GM19324 (cell line): ENCODE results near the gene RIMBP3C.
"Not testable (repeated sequence)": the region's sequence is repeated elsewhere in the genome, so short reads cannot be mapped to it uniquely, and the experiment has no call there.

Experiments used
- ATAC-seq: cut with Tn5 transposase; IDR thresholded peaks from one replicate; pipeline ENCODE4 v1.9.1; 2021; ENCODE audit warnings: mild to moderate bottlenecking, moderate library complexity; ENCODE audit not compliant: unreplicated experiment, low FRiP score

The RIMBP3C gene, protein sequence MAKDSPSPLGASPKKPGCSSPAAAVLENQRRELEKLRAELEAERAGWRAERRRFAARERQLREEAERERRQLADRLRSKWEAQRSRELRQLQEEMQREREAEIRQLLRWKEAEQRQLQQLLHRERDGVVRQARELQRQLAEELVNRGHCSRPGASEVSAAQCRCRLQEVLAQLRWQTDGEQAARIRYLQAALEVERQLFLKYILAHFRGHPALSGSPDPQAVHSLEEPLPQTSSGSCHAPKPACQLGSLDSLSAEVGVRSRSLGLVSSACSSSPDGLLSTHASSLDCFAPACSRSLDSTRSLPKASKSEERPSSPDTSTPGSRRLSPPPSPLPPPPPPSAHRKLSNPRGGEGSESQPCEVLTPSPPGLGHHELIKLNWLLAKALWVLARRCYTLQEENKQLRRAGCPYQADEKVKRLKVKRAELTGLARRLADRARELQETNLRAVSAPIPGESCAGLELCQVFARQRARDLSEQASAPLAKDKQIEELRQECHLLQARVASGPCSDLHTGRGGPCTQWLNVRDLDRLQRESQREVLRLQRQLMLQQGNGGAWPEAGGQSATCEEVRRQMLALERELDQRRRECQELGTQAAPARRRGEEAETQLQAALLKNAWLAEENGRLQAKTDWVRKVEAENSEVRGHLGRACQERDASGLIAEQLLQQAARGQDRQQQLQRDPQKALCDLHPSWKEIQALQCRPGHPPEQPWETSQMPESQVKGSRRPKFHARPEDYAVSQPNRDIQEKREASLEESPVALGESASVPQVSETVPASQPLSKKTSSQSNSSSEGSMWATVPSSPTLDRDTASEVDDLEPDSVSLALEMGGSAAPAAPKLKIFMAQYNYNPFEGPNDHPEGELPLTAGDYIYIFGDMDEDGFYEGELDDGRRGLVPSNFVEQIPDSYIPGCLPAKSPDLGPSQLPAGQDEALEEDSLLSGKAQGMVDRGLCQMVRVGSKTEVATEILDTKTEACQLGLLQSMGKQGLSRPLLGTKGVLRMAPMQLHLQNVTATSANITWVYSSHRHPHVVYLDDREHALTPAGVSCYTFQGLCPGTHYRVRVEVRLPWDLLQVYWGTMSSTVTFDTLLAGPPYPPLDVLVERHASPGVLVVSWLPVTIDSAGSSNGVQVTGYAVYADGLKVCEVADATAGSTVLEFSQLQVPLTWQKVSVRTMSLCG (N-terminal part only)

DNA sequence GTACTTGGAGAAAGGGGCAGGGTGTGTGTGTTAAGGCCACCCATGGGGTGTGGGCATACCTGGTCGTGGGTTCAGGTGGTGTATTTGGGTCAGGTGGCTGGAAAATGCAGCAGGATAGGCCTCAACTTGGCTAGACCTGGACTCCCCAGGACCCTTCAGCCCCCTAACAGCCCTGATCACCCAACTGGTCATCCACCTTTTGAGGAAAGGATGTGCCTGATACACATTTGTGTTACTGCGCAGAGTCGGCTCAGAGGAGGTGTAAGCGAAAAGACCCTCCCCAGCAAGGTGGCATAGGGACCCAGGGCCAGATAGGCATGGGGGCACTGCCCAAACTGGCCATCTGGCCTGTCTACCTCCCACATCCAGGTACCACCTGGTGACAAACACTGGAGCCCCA lies at the start of gene RIMBP3C:
TSS of gene RIMBP3C (minus strand) at position 101 of the 400 bp plus-strand sequence. CDS start 485 bp downstream, outside the sequence.
- ATAC-seq, result not testable (repeated sequence)

DNA sequence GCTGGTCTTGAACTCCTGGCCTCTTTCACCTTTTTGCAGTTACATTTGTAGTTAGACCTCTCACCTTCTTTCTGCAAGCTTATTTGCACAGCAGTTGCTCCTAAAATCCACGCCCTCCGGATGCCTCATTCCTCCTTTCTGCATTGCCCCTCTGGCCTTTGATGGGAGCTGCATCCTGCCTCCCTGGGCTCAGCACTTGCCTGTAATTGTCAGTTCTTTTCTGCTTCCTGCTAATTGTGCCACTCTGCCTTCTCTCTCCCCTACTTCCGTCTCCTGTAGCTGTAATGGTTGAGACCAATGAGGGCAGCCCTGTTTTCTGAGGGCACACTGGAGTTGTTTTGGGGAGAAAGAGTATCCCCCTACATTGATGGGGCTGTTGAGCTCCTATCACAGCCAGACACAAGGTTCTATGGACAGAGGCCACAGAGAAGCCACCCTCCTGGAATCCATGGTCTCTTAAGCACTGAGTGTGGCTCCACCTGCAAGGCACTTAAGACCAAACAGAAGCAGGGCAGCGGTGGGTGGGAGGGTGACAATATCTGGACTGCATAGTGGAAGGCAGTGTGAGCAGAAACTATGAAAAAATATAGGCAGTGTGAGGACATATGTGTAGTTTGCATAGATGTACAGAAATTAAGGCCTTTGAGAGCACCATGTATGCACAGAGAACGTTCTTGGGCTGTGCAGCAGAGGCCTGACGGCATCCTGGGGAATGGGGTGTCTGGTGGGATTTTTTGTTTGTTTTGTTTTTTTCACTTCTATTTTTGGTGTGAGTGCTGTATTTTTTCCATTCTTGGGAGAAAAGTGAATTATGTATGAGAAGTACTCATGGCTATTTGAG lies 48.0 kb upstream of the RIMBP3C start:
- ATAC-seq, result no peak

DNA sequence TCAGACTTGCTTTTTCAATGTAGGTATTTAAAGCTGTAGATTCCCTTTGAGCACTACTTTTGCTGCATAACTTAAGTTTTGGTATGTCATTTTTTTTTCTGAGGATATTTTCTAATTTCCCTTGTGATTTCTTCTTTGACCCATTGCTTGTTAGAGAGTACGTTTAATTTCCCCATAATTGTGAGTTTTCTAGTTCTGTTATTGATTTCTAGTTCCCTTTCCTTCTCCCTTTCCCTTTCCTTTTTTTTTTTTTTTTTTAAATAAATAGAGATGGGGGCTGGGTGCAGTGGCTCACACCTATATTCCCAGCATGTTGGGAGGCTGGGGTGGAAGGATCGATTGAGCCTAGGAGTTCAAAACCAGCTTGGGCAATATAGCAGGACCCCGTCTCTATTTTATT lies 47.0 kb upstream of the RIMBP3C start:
- no peak for ATAC-seq

DNA sequence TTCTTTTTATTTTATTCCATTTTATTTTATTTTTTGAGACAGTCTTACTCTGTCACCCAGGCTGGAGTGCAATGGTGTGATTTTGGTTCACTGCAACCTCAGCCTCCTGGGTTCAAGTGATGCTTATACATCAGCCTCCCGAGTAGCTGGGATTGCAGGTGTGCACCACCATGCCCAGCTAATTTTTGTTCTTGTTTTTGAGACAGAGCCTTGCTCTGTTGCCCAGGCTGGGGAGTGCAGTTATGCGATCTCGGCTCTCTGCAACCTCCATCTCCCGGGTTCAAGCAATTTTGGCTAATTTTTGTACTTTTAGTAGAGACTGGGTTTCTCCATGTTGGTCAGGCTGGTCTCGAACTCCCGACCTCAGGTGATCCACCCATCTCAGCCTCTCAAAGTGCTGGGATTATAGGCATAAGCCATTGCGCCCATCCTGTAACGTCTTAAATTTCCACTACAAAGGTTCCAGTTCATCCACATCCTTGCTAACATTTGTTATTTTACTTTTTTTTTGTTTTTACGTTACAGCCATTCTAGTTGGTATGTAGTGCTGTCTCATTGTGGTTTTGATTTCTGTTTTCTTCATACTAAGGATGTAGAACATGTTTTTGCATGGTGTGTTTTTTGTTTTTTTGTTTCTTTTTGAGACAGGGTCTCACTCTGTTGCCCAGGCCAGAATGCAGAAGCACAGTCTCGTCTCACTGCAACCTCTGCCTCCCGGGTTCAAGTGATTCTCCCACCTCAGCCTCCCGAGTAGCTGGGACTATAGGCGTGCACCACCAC lies 45.3 kb upstream of the RIMBP3C start:
- ATAC-seq, result not testable (repeated sequence)

DNA sequence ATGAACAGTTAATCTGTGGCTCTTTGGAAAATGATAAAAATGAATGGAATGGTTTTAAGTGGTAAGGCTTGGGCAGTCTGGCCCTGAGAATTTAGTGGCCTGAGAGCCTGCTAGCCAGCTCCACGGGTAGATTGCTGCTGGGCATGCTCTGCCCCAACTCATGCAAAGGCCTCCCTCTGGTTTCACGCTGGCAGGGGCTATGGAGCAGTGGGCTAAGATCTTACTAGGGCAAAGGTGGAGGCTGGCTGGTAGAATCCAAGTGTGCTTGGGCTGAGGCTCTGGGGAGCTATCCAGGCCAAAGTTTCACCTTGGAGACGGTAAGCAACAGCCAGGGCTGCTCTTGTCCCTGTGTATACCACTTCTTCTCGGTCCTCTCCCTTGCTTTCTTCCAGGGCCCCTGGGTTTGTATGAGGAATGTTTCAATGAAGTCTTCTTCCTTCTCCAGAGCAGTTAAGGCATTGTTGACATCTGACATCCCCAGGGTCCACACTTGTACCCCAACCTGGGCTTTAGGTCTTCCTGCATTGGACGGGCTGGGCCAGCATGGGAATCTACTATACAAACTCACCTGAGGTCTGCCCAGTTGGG lies 43.7 kb upstream of the RIMBP3C start:
- no peak for ATAC-seq

DNA sequence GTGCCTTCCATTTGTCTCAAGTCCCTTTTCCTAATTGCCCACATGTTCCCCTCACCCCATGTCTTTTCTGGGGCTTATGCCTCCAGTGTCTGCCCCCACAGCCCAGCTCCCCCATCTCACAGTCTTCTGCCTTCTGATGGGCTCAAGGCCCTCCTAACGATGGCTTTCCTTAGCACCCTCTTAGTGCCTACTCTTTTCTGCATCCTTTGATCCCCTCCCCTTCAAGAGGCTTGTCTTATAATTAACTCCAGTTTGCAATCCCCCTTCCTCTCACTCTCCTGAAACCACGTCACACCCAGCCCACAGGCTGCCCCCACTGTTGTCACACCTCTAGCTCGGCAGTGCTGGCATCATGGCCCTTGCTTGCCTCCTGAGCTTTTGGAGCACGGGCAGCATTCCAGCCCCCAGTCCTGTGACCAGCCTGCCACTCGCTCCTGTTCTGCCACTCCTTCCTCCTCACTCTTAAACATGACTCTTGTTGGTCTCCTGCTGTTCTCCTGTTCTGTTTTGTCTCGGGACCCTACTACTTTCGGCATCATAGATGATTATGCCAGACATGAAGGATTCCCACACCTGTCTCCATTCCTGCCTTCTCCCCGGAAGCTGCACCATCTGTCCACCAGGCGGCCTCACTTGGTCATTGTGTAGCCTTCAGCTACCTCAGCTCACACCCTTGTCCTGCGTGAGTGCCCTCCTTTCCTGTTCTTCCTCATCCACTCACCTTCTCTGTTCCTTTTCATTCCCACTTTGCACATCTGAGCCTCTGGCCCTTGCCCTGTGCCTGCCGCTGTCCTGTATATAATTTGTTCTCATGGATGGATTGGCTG lies 42.4 kb upstream of the RIMBP3C start:
- no peak for ATAC-seq

DNA sequence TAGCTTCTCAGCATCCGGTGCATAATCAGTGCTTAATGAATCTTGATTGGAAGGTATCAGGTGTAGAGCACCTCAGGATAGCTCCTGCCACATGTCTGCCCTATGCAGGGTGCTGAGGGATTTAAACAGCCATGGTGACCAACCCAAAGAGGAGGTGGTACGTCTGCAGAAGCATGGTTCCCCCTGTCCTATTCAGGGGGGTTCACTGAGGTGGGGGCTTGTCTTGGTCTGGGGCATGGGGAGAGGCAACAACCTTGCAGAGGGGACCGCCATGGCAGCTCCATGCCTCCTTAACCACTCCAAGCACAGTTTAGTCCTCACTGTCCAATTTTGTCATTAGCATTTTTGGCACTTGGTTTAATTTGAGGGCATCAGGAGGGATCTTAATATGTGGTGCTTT lies 41.2 kb upstream of the RIMBP3C start:
- no peak for ATAC-seq

DNA sequence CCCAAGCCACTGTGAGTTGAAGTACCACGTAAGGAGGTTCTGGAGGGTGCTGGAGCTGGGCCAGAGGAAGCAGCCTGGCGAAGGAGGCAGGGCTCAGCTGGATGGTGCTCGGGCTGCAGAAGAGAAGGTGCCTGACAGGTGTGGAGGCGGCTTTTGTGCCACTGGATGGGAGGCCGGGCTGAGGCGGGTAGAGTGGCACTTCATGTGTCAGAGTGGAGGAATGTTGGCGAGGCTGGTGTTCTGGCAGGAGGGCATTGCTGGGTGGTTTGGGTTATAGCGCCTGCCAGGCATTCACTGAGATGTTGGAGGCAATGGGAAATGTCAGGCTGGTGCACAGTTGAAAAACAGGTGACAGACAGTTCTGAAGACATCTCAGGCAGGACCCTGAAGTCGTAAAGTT lies 40.4 kb upstream of the RIMBP3C start:
- no peak for ATAC-seq

DNA sequence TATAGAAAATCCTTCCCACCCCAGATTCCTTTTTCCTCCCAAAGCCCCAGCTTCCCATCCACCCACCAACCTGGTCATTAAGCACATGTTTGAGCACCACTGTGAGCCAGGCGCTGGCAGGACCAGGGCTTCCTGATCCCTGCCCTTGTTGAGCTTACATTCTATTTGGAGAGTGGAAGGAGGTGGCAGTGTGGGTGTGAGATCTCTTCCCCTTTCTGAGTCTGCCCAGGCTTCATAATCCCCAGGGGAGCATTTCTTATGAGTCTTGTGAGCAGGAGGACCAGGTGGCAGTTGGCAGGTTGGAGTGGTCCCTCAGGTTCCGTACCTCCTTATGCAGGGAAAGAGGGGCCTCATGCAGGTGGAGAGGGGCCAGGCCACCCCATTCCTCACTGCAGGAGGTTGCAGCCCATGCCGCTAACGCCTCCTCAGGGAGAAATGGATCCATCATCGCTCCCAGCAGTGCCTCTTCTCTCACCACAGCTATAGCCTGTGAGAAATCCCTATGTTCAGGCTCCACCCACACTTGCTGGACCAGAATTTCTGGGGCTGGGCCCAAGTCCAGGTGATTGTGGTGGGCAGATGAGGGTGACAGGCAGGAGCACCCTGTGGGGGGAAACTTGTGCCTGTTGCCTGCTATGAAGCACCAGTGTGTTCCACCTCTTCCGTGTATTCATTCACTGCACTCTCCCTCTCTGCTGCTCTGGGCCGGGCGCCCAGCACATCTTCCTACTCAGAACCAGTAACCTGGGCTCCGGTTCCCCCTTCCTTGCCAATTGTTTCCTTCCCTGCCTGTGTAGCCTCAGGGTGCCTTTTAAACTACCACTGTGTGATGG lies 39.8 kb upstream of the RIMBP3C start:
- ATAC-seq, result no peak

DNA sequence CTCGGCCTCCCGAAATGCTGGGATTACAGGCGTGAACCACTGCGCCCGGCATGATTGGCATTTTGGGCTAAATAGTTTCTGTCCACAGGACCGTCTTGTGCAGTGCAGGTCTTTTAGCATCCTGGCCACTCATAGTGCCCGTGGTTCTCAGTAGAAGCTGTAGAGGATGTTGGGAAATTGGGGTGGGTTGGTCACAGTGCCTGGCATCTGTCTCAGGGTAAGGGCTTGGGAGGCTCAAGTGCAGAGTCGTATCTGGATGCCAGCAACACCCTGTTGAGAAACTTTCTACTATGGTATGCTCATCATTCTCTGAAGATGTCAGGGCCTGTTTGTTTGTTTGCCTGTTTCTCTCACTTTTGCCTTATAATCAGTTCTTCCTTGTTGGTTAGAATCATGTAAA lies 38.1 kb upstream of the RIMBP3C start:
- no peak for ATAC-seq

DNA sequence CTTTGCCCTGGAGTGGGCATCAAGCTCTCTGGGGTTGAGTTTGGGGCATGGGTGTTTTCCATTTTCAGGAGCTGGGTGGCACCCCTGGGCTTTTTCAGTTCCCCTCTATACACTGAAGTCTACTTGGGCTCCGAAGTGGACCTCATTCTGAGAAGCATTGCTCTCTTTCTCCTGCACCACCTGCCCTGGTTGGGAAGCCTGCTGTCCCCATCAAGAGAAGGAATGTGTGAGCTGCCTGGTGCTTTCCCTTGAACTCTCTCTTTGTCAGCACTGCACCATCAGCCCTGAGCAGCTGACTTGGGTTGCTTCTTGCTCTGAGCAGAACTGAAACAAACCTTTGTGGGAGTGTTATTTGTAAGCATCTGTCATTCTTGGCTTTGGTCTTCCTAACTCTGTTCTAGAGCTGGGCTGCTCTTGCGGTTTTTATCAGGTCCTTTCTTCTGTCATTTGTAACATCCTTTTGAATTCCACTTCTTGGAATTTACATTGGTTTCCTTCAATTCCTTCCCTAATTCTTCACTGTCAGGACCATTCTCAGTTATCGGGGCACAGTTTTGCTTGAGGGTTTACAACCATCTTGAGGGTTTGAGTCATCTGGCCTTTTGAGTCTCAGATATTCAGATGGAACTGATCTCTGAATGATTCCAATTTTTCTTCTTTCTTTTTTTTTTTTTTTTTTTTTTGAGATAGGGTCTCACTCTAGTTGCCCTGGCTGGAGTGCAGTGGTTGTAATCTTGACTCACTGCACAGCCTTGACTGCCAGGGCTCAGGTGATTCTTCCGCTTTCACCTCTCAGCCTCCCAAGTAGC lies 36.7 kb upstream of the RIMBP3C start:
- ATAC-seq, result peak; percentile 66

DNA sequence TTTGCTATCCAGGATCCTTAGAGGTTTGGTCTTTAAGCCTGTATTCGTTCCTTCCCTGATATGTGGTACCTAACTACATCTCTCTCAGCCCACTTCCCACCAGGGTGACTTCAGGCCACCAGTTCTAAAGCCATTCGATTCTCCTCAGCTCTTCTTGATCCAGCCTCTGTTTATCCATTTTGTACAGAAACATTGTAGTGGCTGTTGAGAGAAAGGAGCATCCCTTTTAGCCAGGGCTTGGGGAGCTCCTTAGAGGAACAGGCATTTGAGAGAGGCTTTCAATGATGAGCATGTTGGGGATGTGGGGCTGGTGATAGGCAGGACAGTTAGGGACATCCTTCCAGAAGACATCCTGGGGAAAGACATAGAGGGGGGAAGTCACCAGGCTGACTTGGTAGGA lies 34.1 kb upstream of the RIMBP3C start:
- no peak for ATAC-seq

DNA sequence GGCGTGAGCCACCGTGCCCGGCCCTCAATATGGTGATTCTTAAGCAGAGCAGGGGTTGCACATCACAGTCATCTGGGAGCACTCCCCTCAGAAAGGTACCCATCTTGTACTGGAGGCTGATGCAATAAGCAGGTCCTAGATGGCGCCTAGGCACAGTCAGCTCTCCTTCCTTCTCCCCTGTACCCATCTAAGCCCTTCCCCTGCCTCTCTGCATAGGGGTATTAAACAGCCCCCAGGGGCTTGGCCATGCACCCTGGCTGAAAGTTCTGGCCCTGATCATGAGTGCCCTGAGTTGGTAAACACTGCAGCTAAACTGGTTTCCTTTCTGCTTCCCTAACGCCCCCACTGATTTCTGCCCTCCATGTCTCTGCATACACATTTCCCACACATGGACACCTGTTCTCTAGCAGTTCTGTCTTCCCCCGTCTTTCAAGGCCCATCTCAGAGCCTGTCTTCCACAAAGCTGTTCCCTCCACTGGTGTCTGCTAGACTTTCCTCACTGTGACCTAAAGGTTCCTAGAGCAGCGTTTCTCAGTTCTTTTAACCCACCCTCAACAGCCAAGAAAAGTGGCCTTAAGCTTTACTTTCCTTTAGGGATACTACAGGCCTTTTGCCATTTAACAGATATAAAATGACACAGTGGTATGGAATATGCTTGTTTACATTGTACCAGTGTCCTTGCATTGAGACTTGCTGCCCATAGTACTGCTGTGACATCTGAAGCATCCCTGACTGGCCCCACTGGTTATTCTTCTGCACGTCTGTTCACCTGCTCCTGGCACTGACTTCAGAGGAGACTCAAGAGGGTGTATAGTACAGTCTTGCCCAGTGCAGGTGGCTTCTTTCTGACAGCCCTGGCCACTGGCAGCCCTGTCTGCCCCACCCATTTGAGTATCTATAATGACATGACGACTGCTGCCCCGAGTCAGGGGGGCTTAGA lies 31.8 kb upstream of the RIMBP3C start:
- no peak for ATAC-seq

DNA sequence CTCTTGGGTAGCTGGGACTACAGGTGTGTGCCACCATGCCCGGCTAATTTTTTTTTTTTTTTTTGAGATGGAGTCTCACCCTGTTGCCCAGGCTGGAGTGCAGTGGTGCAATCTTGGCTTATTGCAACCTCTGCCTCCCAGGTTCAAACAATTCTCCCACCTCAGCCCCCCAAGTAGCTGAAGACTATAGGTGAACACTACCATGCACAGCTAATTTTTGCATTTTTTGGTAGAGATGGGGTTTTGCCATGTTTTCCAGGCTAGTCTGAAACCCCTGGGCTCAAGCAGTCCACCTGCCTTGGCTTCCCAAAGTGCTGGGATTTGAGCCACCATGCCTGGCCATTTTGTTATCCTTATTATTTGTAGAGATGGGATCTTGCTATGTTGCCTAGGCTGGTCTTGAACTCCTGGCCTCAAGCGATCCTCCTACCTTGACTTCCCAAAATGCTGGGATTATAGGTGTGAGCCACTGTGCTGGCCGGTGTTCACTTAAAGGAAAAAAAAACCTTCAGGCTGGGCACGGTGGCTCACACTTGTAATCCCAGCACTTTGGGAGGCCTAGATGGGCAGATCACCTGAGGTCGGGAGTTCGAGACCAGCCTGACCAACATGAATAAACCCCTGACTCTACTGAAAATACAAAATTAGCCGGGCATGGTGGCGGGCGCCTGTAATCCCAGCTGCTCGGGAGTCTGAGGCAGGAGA lies 29.9 kb upstream of the RIMBP3C start:
- ATAC-seq, result not testable (repeated sequence)

DNA sequence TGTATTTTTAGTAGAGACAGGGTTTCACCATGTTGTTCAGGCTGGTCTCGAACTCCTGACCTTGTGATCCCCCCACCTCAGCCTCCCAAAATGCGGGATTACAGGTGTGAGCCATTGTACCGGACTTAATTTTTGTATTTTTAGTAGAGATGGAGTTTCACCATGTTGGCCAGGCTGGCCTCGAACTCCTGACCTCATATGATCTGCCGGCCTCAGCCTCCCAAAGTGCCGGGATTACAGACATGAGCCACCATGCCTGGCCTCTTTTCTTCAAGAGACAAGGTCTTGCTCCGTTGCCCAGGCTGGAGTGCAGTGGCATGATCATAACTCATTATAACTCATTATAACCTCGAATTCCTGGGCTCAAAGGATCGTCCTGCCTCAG lies 29.4 kb upstream of the RIMBP3C start:
- ATAC-seq, result not testable (repeated sequence)
